Measurements from ENCODE around the gene MAPRE3. TPM values are rescaled to one million over a fixed set of nuclear protein-coding genes. Genes with fewer than 3 reads are reported as not detected.

Gene MAPRE3
- total and polyA plus RNA-seq, 9 of the 15 experiments (the other 6 are each of a cell fraction or from before 2014, with no cell fraction given) = 0.70 to 43.2 (median 12.6) TPM

DNA sequence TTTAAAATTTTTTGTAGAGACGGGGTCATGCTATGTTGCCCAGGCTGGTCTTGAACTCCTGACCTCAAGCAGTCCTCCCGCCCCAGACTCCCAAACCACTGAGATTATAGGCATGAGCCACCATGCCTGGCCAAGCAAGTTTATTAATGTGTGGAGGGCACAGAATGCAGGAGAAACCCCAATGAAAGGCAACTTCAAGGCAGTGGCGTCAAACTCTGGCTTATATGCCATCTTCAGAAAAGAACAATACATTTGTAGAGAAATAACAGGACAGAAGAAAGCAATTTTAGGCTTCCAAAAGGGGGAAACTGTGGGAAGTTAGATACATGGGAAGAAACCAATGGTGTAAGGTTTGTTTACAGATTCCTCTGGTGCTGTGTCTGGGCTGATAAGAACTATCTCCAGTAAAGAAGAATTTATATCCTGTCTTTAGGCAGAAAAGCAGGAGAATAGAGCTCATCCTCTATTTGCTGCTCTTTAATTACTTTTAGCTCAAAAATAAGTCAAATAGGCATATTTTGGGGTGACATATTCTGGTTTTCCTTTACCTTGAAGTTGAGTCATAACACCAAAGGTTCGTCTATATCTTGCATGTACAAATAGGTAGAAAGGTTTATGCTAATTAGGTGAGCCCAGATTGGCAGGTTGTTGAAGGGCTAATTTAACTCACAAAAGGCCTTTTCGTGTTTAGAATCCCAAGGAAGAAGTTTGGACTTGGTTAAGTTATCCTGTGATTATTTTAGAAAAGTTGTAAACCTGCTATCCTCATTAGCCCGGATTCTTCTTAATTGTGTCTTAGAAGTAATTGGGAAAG is 36.4 kb downstream of the MAPRE3 start (continued):
- TF ChIP-seq, protein P1, sequence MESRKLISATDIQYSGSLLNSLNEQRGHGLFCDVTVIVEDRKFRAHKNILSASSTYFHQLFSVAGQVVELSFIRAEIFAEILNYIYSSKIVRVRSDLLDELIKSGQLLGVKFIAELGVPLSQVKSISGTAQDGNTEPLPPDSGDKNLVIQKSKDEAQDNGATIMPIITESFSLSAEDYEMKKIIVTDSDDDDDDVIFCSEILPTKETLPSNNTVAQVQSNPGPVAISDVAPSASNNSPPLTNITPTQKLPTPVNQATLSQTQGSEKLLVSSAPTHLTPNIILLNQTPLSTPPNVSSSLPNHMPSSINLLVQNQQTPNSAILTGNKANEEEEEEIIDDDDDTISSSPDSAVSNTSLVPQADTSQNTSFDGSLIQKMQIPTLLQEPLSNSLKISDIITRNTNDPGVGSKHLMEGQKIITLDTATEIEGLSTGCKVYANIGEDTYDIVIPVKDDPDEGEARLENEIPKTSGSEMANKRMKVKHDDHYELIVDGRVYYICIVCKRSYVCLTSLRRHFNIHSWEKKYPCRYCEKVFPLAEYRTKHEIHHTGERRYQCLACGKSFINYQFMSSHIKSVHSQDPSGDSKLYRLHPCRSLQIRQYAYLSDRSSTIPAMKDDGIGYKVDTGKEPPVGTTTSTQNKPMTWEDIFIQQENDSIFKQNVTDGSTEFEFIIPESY (CRISPR knock-in tag; IDR thresholded peaks at IDR 0.05) = no peak
- TF ChIP-seq, protein P2, sequence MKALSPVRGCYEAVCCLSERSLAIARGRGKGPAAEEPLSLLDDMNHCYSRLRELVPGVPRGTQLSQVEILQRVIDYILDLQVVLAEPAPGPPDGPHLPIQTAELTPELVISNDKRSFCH (CRISPR knock-in tag; IDR thresholded peaks at IDR 0.05) = no peak
- TF ChIP-seq, protein P2 (tag; IDR thresholded peaks at IDR 0.05) = no peak; the same call in 1 of the 2 replicates
- no peak for TF ChIP-seq ZNF785 (CRISPR knock-in tag; IDR thresholded peaks at IDR 0.05)
- no peak for TF ChIP-seq ZKSCAN3 (CRISPR knock-in tag; IDR thresholded peaks at IDR 0.05)
- TF ChIP-seq ARHGAP35 (IDR thresholded peaks at IDR 0.05; ENCODE audit: partially characterized antibody) = no peak
- no peak for TF ChIP-seq RBM15 (IDR thresholded peaks at IDR 0.05; ENCODE audit: insufficient read depth, low read length)
- no peak for TF ChIP-seq BDP1 (IDR thresholded peaks at IDR 0.05; ENCODE audit: insufficient read depth, insufficient read length)
- no peak for TF ChIP-seq MED1 (CRISPR knock-in tag; IDR thresholded peaks at IDR 0.05; ENCODE audit: borderline replicate concordance)
- no peak for TF ChIP-seq ELF2 (CRISPR knock-in tag; IDR thresholded peaks at IDR 0.05)
- no peak for TF ChIP-seq U2AF1 (optimal IDR thresholded peaks at IDR 0.05; ENCODE audit: low read depth, low read length)
- no peak; the same call in 1 of the 2 replicates for TF ChIP-seq PYGO2 (tag; IDR thresholded peaks at IDR 0.05)
- TF ChIP-seq NR2C2 (CRISPR knock-in tag; IDR thresholded peaks at IDR 0.05) = no peak
- TF ChIP-seq NR2C2 (tag; IDR thresholded peaks at IDR 0.05) = no peak
- peak; percentile 48; the same call in 1 of the 2 replicates for TF ChIP-seq FOXM1 (IDR thresholded peaks at IDR 0.05; ENCODE audit: low read depth)
- no peak for TF ChIP-seq FOXM1 (CRISPR knock-in tag; IDR thresholded peaks at IDR 0.05; ENCODE audit: low read depth)
- TF ChIP-seq TCF3 (CRISPR knock-in tag; IDR thresholded peaks at IDR 0.05) = peak; percentile 82
- TF ChIP-seq, protein P3, sequence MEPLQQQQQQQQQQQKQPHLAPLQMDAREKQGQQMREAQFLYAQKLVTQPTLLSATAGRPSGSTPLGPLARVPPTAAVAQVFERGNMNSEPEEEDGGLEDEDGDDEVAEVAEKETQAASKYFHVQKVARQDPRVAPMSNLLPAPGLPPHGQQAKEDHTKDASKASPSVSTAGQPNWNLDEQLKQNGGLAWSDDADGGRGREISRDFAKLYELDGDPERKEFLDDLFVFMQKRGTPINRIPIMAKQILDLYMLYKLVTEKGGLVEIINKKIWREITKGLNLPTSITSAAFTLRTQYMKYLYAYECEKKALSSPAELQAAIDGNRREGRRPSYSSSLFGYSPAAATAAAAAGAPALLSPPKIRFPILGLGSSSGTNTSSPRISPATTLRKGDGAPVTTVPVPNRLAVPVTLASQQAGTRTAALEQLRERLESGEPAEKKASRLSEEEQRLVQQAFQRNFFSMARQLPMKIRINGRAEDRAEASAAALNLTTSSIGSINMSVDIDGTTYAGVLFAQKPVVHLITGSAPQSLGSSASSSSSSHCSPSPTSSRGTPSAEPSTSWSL (CRISPR knock-in tag; IDR thresholded peaks at IDR 0.05; ENCODE audit: borderline replicate concordance) = no peak
- TF ChIP-seq, protein P4, sequence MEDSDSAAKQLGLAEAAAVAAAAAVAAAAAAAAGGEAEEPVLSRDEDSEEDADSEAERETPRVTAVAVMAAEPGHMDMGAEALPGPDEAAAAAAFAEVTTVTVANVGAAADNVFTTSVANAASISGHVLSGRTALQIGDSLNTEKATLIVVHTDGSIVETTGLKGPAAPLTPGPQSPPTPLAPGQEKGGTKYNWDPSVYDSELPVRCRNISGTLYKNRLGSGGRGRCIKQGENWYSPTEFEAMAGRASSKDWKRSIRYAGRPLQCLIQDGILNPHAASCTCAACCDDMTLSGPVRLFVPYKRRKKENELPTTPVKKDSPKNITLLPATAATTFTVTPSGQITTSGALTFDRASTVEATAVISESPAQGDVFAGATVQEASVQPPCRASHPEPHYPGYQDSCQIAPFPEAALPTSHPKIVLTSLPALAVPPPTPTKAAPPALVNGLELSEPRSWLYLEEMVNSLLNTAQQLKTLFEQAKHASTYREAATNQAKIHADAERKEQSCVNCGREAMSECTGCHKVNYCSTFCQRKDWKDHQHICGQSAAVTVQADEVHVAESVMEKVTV (CRISPR knock-in tag; IDR thresholded peaks at IDR 0.05) = no peak
- TF ChIP-seq DACH1 (IDR thresholded peaks at IDR 0.05; ENCODE audit: partially characterized antibody) = no peak
- no peak for TF ChIP-seq NFE2L1 (tag; IDR thresholded peaks at IDR 0.05; ENCODE audit: borderline replicate concordance, low read depth)
- peak; percentile 27 for TF ChIP-seq ZNF197 (CRISPR knock-in tag; IDR thresholded peaks at IDR 0.05; ENCODE audit: low read depth)

Data from K562 (cell line).